CD4-positive, alpha-beta T cell treated with Interleukin-17A for 1 hour (primary cell): ENCODE measurements around the gene SRMS.
A peak's percentile ranks its signal among the peaks of the same experiment; 100 is the strongest.

Experiments
- DNase-seq: peaks from one replicate; pipeline ENCODE4 v3.0.0-alpha.2; 2020

SRMS gene

DNA sequence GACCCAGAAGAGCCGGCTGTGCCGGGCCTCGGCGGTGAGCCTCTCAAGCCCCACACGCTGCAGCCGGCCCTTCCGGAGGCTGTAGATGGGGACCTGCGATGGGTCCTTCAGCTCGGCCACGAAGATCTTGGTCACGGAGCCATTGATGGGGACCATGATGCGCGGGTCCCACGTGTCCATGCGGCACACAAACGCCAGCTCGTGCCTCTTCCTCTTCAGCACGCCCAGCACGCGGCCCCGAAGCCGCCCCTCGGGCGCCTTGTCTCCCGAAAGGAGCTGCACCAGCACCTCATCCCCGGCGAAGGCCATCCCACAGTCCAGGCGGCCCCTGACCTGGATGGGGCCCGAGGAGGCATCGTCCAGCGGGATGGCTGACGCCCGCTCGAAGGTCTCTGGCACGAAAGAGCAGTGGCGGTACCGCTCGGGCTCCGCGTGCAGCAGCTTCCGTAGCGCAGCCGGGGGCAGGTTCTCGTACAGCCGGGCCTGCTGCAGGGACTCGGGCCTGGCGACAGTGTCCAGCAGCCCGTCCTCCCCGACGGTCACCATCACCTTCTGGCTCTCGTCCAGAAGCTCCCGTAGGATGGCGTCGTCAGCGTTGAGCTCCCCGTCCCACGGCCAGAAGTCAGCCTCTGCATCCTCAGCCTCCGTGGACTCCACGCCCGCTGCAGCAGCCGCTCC, 17.6 kb upstream of the SRMS start:
- no peak for DNase-seq

GRCh38 chr20:63564036-63564810, 16.7 kb upstream of the SRMS start:
- no peak for DNase-seq

GRCh38 chr20:63563225-63563935, 15.8 kb upstream of the SRMS start:
- DNase-seq, result no peak

DNA sequence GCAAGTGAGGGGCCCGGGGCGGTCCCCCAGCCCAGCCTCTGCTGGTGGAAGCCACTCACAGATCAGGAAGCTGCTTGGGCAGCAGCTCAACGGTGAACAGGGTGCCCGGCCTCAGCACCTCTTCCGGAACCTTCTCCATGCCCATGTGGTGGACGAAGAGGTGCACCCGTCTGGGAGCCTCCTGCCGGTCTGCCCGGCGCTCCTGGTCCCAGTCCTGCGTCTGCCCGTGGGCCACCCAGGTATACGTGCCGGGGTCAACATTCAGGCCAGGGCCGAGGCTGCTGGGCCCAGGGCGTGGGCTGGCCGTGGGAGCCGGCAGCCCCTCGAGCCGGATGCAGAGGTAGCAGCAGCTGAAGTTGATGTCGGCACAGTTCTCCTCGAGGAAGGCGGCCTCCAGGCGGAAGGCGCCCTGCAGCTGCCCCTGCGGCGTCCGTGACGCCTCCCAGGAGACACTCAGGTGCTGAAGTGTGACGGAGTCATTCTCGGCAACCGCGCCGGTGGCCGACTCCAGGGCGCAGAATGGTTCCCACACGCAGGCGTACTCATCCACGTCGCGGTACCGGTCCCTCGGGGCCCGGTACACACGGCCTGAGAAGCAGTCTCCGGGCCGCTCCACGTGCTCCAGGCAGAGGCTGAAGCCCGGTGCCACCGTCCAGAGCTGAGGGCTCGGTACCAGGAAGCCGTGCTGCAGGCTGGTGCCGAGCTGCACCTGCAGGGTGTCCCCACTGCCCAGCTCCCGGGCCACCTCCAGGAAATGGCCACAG, 15.1 kb upstream of the SRMS start:
- no peak for DNase-seq

GRCh38 chr20:63561624-63562396, 14.3 kb upstream of the SRMS start:
- no peak for DNase-seq

GRCh38 chr20:63560856-63561609, 13.5 kb upstream of the SRMS start:
- DNase-seq, result no peak

DNA sequence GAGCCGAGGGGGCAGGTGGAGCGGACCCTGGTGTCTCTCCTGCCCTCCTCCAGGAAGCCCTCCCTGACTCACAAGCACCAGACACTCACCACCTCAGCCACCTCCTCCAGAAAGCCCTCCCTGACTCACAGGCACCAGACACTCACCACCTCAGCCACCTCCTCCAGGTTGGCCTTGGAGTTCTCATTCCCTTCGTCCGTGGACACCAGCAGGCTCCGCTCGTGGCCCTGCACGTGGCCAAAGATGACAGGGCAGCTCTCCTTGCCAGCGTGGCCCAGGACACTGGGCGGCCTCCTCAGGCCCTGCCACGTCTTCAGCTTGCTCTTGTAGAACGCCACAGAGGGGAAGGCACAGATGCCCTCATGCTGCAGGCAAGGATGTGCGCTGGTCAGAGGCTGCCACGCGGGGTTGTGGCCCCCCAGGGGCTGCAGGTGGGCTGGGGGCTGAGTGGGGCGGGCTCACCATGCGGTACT, 12.8 kb upstream of the SRMS start:
- DNase-seq, result no peak

DNA sequence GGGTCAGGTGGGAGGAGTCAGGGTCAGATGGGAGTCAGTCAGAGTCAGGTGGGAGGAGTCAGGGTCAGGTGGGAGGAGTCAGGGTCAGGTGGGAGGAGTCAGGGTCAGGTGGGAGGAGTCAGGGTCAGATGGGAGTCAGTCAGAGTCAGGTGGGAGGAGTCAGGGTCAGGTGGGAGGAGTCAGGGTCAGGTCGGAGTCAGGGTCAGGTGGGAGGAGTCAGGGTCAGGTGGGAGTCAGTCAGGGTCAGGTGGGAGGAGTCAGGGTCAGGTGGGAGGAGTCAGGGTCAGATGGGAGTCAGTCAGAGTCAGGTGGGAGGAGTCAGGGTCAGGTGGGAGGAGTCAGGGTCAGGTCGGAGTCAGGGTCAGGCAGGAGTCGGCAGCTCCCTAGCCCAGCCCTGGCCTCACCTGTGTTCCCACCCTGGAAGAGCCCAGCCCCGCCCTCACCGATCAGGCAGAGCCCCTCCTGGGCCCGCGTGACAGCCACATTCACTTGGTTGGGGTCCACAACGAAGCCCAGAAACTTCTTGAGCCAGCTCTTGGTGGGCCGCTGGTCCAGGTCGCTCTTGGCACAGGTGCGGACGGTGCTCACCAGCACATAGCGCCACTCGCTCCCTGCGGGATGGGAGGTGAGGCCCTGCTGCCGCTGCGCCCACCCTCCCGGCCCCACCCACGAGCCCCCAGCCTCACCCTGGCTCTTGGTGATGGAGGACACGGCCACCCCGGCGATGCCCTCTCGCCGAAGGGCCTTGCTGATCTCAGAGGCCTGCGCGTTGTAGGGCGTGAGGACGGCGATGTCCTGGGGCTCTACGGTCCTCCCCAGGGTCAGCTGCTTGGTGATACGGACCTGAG, 12.2 kb upstream of the SRMS start:
- peak; percentile 78 for DNase-seq

DNA sequence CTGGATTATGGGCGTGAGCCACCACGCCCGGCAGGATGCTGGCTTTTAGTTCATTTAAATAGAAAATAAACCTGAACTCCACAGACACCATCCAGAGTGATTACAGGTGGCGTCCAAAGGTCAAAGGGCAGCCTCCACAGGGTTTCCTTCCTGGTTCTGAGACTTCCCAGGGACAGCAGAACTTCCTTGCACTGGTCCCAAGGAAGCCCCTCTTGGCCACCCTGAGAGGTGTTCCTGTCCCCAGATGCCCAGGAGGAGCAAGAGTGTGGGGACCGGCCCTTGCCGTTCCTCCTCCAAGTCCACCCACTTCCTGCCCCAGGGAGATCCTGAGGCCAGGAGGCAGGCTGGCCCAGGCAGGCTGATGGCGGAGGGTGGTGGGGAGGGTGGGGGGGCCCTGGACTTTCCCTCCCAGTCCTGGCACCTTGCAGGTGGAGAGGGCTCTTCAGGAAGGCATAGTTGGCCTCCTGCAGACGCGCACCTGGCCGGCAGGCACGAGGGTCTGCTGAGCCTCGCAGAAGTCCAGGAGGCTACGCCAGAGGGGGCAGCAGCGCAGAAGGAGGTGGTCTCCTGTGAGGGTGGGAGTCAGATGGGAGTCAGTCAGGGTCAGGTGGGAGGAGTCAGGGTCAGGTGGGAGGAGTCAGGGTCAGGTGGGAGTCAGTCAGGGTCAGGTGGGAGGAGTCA, 11.4 kb upstream of the SRMS start:
- no peak for DNase-seq

DNA sequence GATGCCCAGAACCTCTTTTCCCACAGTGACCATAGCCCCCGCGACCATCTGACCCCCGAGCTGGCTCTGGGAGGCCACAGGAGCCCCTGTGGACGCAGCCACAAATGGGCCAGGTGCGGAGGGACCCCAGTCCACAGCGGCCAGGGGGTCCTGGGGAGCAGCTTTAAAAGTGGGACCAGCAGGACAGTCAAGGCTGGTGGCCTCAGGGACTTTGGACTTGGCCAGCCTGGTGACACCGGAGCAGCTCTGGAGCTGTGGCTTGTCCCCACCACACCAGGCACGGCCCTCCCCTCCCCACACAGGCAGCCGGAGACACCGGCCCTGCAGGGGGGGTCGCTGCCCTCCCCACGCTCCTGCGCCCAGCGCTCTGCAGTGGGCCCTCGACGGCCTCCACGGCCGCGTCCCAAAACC, 9.9 kb upstream of the SRMS start:
- no peak for DNase-seq

DNA sequence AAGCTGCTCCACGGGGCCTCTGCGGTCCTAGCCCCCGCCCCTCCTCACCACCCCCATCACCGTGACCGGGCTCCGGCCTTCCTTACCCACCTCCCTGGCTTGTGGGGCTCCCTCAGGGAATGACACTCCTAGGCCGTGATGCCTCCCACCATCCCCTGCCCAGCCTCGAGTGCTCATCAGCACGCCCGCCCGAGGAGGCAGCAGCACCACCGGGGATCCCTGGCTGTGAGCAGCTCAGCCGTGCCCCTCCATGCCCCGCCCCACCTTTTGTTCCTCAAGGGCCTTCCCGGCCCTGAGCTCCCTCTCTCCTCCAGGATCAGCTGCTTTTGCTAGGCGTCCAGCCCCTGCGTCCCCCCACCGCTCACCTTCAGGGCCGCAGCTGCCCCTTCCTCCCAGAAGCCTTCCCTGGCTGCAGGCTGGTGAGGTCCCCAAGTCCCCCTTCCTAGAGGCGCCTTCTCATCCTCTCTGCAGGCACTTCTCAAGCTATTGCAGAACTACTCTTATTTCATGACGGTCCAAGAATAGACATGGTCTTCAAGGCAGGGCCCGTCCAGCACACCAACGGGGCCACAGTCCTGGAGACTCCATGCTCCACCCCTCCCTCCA, 9.4 kb upstream of the SRMS start:
- no peak for DNase-seq

GRCh38 chr20:63555661-63556381, 8.3 kb upstream of the SRMS start:
- no peak for DNase-seq

DNA sequence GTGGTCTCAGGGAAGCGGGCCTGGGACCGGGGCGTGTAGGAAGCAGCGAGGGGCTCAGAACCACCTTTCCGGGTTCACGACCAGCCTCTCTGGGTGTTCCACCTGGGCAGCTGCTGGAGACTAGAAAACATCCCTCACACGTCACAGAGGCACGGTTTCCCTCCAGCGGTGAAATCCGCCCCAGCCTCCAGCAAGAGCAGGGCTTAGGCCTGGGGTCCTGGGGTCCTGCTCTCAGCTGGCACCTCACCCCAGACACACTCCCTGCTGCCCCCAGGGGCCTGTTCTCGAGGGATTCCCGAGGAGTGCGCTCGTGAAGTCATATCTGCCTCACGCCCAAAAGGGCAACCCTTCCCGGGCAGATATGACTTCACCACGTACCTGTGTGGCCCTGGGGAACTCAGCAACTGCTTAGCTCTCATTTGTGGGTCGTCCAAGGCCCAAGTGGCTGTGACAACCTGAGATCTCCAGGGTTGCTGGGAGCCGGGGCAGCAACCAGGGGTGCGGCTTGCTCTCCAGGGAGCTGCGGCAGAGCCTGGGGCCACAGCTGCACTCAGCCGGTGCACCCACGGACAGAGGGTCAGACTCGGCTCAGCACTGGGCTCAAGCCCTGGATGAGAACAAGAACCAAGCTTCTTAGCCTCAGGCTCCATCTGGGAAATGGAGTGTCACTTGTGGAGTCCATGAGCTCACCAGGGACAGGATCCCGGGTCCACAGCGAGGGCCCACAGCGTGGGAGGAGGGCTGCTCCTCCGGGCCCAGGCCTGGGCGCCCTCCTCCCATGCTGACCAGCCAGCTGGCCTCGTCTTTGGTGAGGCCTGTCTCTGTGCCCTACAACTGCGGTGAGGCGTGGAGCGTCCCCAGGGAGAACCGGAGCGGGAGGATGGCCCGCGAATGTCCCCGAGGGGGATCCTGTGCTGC, 7.1 kb upstream of the SRMS start:
- DNase-seq, result no peak

- DNase-seq, result peak; percentile 64
These were observed 6.4 kb upstream of the SRMS start, which contains the start of gene FNDC11 for GRCh38 chr20:63553933-63554290. Gene FNDC11 (plus strand): TSS chr20:63554159. CDS start chr20:63555664, 1,505 bp downstream.

DNA sequence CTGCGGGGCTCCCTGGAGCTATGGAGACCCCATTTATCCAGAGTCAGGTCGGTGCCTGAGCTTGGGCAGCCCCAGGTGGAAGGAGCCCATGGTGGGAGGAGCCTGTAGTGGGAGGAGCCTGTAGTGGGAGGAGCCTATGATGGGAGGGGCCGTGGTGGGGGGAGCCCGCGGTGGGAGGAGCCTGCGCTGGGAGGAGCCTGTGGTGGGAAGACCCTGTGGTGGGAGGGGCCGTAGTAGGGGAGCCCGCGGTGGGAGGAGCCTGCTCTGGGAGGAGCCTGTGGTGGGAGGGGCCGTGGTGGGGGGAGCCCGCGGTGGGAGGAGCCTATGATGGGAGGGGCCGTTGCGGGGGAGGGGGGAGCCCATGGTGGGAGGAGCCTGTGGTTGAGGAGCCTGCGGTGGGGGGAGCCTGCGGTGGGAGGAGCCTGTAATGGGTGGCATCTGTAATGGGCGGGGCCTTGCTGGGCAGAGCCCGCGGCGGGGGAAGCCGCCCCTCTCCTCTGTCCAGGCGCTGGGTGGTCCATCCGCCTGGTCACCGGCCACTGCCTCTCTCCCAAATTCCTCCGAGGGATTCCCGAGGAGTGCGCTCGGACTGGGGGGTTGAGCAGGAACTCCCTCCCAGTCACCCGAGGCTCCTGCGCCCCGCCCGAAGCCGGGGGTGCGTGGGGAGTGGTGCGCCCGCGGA, 5.8 kb upstream of the SRMS start:
- peak; percentile 93 for DNase-seq

DNA sequence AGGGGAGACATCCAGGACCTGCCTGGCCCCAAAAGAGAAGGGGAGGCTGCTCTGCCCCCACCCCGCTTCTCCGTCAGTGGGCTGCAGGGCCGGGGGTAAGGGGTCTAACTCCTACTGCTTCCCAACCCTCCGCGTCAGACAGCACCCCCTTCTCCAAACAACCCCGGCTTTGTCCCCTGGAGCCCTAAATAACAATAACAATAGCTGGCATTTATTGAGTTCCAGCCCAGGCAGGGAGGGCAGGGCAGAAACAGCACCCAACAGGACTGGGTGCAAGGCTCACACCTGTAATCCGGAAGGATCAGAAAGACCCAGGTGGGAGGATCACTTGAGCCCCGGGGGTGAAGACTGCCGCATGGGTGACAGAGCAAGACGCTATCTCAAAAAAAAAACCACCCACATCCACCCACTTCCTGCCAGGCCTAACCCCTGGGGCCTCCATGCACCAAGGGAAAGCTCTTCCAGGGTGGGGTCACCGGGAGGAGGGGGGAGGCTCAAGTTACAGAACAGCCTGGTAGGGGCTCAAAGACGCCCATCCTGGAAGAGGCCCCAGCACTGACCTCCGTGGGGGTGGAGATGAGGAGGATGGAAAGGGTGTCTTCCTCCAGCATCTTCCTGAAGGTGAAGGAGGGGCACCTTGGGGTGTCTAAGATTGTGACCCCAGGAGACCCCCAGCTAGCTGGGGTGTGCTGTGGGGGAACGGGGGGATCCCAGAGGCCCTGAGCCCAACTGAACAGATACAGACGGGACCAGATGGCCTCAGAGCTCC, 5.1 kb upstream of the SRMS start:
- DNase-seq, result peak; percentile 75
